Smooth muscle cell (in vitro differentiated cells): Measurements from ENCODE around the gene DGAT2L6. TPM values are rescaled to one million over a fixed set of nuclear protein-coding genes. Genes with fewer than 3 reads are reported as not detected.
"Not testable (repeated sequence)": the region's sequence is repeated elsewhere in the genome, so short reads cannot be mapped to it uniquely, and the experiment has no call there.

Experiments
- DNase-seq: peaks from one replicate; lab custom pipeline; 2025; ENCODE audit not compliant: unreplicated experiment; lab: John Stamatoyannopoulos, UW
- H2AFZ ChIP-seq: fragments of 200-600 bp; sonication (generic); 2 replicates; pipeline ENCODE4 v1.6.0; 2016; ENCODE audit warnings: antibody characterized with exemption, low read depth, mild to moderate bottlenecking
- H3F3A ChIP-seq: fragments of 200-600 bp; sonication (generic); 2 replicates; pipeline ENCODE4 v1.6.0; 2017; ENCODE audit warnings: antibody characterized with exemption, low read depth
- H3K27ac ChIP-seq: fragments of 200-600 bp; sonication (generic); 2 replicates; pipeline ENCODE4 v1.5.1; 2016; ENCODE audit warnings: low read depth, mild to moderate bottlenecking
- H3K27me3 ChIP-seq: fragments of 200-600 bp; sonication (generic); 2 replicates; pipeline ENCODE4 v1.6.1; 2016; ENCODE audit warnings: low read depth, mild to moderate bottlenecking
- H3K36me3 ChIP-seq: fragments of 200-600 bp; sonication (generic); 2 replicates; pipeline ENCODE4 v1.5.1; 2016; ENCODE audit warnings: low read depth
- H3K4me1 ChIP-seq: fragments of 200-600 bp; sonication (generic); 2 replicates; pipeline ENCODE4 v1.5.1; 2016; ENCODE audit warnings: low read depth
- H3K4me2 ChIP-seq: fragments of 200-600 bp; sonication (generic); 2 replicates; pipeline ENCODE4 v1.6.0; 2016; ENCODE audit warnings: mild to moderate bottlenecking
- H3K4me3 ChIP-seq: fragments of 200-600 bp; sonication (generic); 2 replicates; pipeline ENCODE4 v1.5.1; 2016; ENCODE audit warnings: mild to moderate bottlenecking
- H3K79me2 ChIP-seq: fragments of 200-600 bp; sonication (generic); 2 replicates; pipeline ENCODE4 v1.6.0; 2016; ENCODE audit warnings: low read depth, mild to moderate bottlenecking
- H3K9ac ChIP-seq: fragments of 200-600 bp; sonication (generic); 2 replicates; pipeline ENCODE4 v1.6.0; 2016; ENCODE audit warnings: low read depth
- H3K9me3 ChIP-seq: fragments of 200-600 bp; sonication (generic); replicated peaks from 2 replicates; pipeline ENCODE4 v1.5.1; 2016; ENCODE audit warnings: low read depth
- H4K20me1 ChIP-seq: fragments of 200-600 bp; sonication (generic); 2 replicates; pipeline ENCODE4 v1.6.0; 2016; ENCODE audit warnings: low read depth
- WGBS: methylation state at CpG from one replicate; pipeline ENCODE4 v1.1.7; 2016; ENCODE audit warnings: low lambda C conversion rate; 5-methylcytosine and 5-hydroxymethylcytosine counted together
- polyA plus RNA-seq: library from polyadenylated mRNA; unstranded; fragments of >200 nt; fragmentation: Nextera tagmentation; extraction: Ambion mirVana; gene quantifications from 2 replicates; pipeline ENCODE4 v1.2.1, GENCODE V29; 2016
- total RNA-seq: library from RNA; depleted of rRNA; stranded (reverse); fragments of >200 nt; gene quantifications from 2 replicates; pipeline ENCODE4 v1.2.3, GENCODE V29; 2014
- TF ChIP-seq, protein P1 (sequence below): fragments of 200-600 bp; sonication (generic); IDR thresholded peaks from 2 replicates; pipeline ENCODE4 v1.5.1; 2017; ENCODE audit warnings: borderline replicate concordance, mild to moderate bottlenecking, antibody characterized with exemption; ENCODE audit not compliant: insufficient read depth, poor library complexity, severe bottlenecking

The DGAT2L6 gene
- total and polyA plus RNA-seq, 2 experiments from 2014 or later: not detected

GRCh38 chrX:70240751-70241150 lies 63.5 kb downstream of the DGAT2L6 start:
- TF ChIP-seq, protein P1, sequence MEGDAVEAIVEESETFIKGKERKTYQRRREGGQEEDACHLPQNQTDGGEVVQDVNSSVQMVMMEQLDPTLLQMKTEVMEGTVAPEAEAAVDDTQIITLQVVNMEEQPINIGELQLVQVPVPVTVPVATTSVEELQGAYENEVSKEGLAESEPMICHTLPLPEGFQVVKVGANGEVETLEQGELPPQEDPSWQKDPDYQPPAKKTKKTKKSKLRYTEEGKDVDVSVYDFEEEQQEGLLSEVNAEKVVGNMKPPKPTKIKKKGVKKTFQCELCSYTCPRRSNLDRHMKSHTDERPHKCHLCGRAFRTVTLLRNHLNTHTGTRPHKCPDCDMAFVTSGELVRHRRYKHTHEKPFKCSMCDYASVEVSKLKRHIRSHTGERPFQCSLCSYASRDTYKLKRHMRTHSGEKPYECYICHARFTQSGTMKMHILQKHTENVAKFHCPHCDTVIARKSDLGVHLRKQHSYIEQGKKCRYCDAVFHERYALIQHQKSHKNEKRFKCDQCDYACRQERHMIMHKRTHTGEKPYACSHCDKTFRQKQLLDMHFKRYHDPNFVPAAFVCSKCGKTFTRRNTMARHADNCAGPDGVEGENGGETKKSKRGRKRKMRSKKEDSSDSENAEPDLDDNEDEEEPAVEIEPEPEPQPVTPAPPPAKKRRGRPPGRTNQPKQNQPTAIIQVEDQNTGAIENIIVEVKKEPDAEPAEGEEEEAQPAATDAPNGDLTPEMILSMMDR: no peak
- Histone ChIP-seq H3K4me2 (no peak overlapping the region), H3K9me3 (no peaks in the 10 kb centered on the region), H3K27me3 (no peaks in the 10 kb centered on the region), H3K4me1 (no peaks in the 10 kb centered on the region), H4K20me1 (no peaks in the 10 kb centered on the region), H2AFZ (no peak overlapping the region), H3F3A (no peaks in the 10 kb centered on the region), H3K4me3 (no peak overlapping the region), H3K79me2 (no peaks in the 10 kb centered on the region), H3K36me3 (no peaks in the 10 kb centered on the region), H3K27ac (no peak overlapping the region), H3K9ac (no peak overlapping the region)
- DNase-seq: no peak
- 81% methylated on average over 1 of the region's 1 CpG for WGBS

GRCh38 chrX:70241501-70241900 lies 64.2 kb downstream of the DGAT2L6 start:
- no peaks in the 10 kb centered on the region for H3K79me2 ChIP-seq
- no peaks in the 10 kb centered on the region for H3K9me3 ChIP-seq
- no peaks in the 10 kb centered on the region for H3K36me3 ChIP-seq
- H2AFZ ChIP-seq: no peak overlapping the region
- no peak overlapping the region for H3K4me2 ChIP-seq
- WGBS: 80% methylated on average over 2 of the region's 2 CpGs
- no peaks in the 10 kb centered on the region for H3K4me1 ChIP-seq
- H3K9ac ChIP-seq: no peak overlapping the region
- TF ChIP-seq, protein P1: no peak
- no peaks in the 10 kb centered on the region for H3K27me3 ChIP-seq
- no peak for DNase-seq
- H3K27ac ChIP-seq: no peak overlapping the region
- no peak overlapping the region for H3K4me3 ChIP-seq
- H4K20me1 ChIP-seq: no peaks in the 10 kb centered on the region
- H3F3A ChIP-seq: no peaks in the 10 kb centered on the region

DNA sequence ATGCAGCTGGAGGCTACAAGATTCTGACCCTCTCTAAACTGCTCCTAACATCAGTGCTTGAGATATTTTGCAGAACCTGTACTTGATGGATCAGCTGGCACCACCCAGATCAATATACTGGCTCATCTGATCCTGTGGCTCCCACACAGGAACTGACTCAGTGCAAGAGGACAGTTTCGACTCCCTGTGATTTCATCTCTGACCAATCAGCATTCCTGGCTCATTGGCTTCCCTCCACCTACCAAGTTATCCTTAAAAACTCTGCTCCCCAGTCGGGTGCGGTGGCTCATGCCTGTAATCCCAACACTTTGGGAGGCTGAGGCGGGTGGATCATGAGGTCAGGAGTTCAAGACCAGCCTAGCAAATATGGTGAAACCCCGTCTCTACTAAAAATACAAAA lies 66.3 kb downstream of the DGAT2L6 start:
- H3K79me2 ChIP-seq, H3K9me3 ChIP-seq, H3K9ac ChIP-seq, DNase-seq, H2AFZ ChIP-seq, H3K27ac ChIP-seq, H3K4me3 ChIP-seq, H3K27me3 ChIP-seq, H3K4me2 ChIP-seq, H3F3A ChIP-seq, H3K36me3 ChIP-seq, H3K4me1 ChIP-seq, H4K20me1 ChIP-seq: not testable (repeated sequence)
- WGBS: 84% methylated on average over 5 of the region's 5 CpGs

DNA sequence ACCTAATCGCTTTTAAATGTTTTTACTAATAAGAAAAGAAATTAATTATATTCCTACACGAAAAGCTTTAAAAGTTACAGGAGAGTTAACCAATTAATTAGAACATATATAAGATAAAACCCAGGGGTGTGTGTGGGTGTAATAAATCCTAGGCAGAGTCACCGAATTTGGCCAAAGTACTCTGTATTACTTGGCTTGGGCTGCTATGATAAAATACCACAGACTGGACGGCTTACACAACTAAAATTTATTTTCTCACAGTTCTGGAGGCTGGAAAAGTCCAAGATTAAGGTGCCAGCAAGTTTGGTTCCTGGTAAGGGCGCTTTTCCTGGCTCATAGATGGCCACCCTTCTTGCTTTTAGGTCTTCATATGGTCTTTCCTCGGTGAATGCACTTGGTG lies 67.6 kb downstream of the DGAT2L6 start:
- H3K27ac ChIP-seq: no peak overlapping the region
- 74% methylated on average over 6 of the region's 6 CpGs for WGBS
- TF ChIP-seq, protein P1: no peak
- no peaks in the 10 kb centered on the region for H3K4me1 ChIP-seq
- no peak for DNase-seq
- H2AFZ ChIP-seq: no peak overlapping the region
- H3K4me3 ChIP-seq: no peak overlapping the region
- H3K4me2 ChIP-seq: no peak overlapping the region
- H4K20me1 ChIP-seq: no peaks in the 10 kb centered on the region
- H3K27me3 ChIP-seq: no peaks in the 10 kb centered on the region
- no peaks in the 10 kb centered on the region for H3K9me3 ChIP-seq
- no peaks in the 10 kb centered on the region for H3K79me2 ChIP-seq
- H3K9ac ChIP-seq: no peak overlapping the region
- H3F3A ChIP-seq: no peaks in the 10 kb centered on the region
- H3K36me3 ChIP-seq: no peaks in the 10 kb centered on the region
